DMS153 treated with DMSO at 0.1 percent for 48 hours (cell line): Measurements from ENCODE around the gene LDLRAD4.

Source experiments
- DNase-seq: peaks from one replicate; lab custom pipeline; 2025; ENCODE audit not compliant: unreplicated experiment; lab: John Stamatoyannopoulos, UW

LDLRAD4 gene

DNA sequence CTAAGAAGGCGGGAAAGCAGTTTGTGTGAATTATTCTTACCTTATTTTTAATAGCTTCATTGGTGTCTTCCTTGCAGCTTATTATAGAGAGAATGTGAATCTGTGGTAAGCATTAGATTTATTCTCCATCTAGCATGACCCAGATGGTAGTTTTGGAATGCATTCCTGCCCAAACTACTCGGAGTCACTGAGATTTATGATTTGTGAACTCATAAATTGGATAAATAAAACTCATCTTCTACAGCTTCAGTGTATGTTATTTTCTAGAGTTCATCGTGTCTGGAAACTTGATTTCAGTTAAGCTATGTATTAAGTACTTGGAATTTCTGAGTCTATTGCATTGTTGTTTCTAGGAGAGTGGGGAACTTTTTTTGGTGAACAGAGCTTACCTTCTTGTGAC, 337.3 kb downstream of the LDLRAD4 start:
- no peak for DNase-seq

DNA sequence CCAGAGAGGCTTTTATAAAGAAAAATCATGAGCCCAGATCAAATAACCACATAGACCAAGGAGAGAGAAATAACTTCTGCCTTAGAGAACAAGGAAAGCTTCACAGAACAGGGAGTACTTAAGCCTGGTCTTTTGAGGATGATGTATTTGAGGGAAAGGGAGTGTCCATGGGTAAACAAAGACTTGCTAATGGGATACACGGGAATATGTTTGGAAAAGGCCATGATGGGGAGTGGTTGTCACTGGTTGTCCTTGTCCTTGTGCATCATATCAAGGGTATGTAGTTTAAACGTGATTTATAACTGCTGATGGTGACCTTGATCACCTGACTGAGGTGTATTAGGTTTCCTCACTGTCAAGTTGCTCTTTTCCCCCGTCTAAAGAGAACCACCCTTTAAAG, 337.9 kb downstream of the LDLRAD4 start:
- no peak for DNase-seq

DNA sequence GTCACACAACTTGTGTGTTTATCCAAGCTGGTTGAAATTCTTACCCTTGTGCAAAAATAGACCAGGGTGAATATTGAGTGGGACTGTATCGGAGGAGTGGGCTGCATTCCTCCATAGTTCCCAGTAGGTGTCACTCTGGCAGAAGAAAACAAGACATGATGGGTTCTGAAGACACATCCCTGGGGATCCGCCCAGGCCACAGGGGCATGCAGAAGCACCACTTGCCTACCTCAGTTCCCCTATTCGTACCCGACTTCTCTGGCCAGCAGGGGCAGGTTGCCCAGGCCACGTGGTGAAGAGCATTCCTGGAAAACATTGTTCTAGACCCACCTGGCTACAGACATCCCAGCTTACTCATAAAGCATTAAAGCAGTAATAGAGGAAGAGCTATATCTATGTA, 339.6 kb downstream of the LDLRAD4 start:
- DNase-seq: no peak

DNA sequence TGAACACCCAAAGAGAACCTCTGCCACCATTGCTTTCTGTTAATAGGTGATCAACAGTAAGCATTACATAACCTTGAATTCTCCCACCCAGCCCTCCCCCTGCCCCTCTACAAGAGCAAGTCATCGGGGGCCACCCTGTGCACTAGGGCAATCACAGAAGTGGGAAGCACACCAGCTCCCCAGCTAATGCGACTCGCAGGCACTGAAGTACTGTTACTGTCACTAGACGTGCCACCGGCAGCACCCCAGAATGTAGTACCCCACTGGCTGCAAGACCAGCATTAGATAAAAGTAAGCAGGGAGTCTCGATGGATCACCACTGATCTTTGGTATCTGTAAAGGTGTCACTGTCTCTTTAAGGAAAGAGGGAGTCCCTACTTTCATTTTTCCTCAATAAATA, 340.2 kb downstream of the LDLRAD4 start:
- no peak for DNase-seq

DNA sequence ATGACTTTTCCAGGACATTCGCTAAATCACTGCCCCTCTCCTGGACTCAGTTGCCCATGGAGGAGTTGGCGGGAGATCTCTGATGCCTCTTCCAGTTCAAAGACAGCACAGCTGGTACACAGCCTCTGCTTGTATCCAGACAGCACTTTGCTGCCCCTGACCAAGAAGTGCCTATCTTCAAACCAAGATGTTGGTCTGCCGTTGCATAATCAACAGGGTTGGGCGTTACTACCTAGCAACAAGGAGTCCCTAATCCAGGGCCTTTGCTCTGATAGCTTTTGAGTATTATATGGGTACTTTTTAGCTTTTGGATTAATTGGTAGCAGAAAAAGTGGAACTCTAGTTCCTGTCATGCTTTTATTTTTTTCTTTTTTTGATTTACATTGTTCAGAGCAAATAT, 341.2 kb downstream of the LDLRAD4 start:
- DNase-seq: no peak

DNA sequence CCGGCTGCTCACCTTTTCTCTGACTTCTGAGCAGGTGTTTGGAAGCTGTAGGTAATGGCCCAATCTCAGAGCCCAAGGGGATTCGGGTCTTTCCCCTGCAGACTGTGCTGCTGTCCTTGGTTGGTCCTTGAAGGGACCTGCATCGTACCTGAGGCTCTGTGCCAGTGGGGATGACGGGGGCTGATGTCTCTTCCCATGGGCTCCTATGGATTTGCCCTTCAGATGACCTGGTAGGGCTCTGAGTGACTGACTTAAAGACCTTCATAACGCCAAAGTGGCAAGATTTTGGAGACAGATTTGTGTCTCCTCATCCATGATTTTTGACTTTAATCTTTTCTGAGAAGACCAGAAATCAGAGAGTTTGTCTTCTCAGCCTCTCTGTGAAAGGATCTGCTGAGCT, 341.7 kb downstream of the LDLRAD4 start:
- DNase-seq: no peak

DNA sequence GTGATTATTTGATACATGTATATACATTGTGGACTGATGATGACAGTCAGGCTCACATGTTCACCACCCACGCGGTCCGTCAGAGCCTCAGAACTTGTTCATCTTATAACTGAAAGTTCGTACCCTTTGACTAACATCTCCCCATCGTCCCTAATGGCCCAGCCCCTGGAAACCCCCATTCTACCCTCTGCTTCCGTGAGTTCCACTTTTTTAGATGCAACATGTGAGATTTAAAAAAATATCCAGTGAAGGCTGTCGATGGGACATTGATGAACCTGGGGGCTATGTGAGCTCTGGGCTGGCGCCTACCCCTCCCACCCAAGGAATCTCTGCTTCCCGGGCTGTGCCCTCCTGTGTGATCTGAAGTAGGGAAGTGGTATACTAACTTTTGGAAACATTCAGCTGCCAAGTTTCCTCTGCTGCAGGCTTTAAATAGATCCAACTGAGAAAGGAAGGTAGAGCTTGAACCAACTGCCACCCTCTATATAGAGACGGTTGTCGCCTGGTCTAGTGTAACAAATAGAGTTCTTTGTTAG, 344.0 kb downstream of the LDLRAD4 start:
- no peak for DNase-seq

DNA sequence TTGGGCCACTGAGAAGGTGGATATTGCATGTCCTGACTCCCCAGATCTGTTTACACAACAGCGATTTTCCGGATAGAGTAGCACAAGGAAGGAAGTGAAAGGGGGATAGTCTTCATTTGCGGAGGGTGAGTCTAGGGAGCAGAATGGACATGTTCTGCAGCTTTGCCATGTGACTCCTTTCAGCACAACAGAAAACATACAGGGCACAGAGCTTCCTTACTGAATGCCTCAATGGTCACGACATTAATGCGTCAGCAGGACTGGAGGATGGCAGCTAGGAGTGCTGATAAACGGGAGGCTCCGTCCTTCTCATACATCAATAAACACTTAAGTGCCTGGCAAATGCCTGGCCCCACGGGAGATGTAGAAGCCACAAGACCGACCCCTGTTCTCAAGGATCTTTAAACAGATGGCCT, 344.8 kb downstream of the LDLRAD4 start:
- no peak for DNase-seq

DNA sequence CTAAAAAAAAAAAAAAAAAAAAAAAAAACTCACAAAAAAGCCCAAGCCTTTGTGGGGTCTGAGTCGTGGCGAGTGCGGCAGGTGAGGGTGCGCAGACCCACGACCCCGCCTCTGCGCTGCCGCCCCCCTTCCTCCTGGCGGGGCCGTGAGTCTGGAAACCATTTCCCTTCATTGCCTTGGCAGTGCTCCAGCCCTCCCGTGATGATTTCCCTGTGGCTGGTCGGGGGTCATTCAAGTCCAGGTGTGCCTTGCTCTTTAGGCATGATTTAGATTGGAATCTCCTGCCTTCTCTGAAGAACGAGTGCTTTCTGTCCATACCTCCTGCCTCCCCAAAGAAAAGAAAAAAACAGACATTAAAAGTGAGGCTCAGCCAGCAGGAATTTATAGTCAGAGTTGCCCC, 346.0 kb downstream of the LDLRAD4 start:
- DNase-seq: no peak

DNA sequence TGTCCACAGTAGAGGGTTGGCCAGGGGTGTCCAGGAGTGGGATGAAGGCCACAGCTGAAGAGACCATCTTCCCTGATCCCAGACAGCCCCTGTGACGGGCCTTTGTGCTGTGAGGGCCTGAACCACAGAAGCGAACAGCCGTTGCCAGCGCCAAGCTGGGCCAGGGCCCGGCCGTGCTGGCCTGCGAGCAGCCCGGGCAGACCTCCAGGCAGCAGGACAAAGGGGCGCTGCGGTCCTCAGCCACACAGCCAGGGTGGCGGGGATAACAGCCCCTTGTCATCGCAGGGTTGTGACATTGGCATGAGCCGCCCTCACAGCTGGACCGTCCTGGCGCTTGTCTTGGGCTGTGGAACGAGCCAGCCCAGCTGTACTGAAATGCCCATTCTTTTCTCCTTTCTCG, 346.7 kb downstream of the LDLRAD4 start:
- DNase-seq: no peak

DNA sequence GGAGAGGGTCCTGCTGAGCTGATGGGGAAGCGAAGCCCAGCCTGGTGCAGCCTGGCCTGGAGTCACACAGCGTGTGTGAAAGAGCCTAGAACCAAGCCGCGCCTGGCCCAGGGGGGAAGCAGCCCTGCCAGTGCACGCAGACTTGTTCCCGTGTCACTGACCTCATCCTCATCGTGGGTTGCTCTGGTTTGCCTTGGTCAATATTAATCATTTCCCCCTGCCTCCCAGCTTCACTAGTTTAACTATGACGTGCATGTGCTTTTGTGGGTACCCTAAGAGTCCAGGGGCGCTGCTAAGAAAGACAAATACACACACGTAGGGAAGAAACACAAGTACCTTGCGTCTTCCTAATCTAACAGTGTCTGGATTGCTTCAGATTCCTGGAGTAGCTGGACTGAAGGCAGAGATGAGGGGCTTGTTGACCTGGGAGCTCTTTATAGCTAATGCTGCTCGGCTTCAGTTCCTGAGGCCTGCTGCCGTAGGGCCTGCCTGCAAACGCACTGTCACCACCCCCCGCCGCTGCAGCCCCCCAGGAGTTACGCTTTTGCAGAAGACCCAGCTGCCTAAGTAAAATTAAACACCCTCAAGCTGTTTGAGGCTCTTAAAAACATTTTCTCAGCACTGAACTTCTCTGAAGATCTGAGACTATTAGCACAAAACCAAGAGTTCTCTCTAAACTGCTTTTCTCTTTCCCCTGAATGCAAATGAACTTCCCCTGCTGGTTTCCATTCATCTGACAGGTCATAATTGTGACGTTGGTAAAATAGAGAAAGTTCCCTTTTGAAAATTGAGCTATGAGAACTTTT, 348.6 kb downstream of the LDLRAD4 start:
- DNase-seq: no peak

DNA sequence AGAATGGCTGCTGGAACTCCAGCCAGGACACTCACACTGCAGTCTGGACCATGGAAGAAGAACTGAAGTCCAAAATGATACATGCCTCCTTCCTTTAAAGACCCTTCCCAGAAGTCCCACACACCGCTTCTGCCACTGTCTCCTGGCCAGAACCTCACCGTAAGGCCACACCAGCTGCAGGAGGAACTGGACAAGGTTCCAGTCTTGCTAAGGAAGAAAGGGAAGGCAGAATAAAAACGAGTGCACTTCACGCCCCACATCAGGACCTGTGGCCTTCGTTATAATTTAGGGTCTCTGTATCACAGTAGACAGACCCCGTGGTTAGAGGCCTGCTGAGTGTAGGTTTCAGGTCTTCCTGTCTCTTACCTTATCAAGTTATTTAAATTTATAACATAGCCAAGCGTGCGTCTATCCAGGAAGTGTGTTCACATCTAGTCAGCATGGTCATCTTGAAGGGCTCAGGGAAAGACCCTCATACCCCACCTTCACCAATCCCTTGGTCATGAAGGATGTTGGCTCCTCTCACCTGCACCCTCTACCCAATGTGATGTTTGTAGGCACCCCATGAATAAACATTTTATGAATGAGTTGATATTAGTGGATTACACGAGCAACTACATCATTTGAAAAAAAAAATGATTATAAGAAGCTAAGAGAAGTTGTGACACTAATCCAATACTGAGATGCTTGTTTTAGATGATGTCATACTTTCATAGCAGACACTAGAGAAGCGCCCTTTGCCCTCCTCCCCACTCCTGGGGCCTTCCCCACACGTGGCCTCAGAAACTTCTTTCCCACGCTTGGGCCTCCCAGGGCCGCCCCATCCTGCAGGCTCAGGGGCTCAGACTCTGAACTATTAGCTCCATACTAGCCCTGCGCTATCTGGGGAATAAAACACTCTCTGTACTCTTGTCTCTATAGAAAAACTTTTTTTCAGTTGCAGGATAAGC, 350.2 kb downstream of the LDLRAD4 start:
- DNase-seq: no peak

DNA sequence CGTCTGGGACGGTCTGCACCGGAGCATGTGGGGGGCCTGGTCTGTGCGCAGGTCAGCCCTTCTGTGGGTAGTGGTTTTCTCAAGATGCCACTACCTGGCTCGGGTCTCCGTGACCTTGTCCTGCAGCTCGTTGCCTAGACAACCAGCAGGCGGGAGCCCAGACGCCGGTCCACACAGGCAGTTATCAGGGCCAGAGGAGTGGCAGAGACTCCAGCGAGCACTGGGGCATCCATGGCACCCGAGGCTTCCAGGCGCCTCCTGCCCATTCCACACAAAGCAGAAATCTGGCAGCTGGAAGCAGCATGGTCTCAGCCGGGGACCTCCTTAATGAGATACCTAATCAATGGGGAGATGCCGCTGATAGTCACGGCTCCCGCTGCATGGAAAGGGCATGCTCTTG, 351.7 kb downstream of the LDLRAD4 start:
- DNase-seq: no peak

DNA sequence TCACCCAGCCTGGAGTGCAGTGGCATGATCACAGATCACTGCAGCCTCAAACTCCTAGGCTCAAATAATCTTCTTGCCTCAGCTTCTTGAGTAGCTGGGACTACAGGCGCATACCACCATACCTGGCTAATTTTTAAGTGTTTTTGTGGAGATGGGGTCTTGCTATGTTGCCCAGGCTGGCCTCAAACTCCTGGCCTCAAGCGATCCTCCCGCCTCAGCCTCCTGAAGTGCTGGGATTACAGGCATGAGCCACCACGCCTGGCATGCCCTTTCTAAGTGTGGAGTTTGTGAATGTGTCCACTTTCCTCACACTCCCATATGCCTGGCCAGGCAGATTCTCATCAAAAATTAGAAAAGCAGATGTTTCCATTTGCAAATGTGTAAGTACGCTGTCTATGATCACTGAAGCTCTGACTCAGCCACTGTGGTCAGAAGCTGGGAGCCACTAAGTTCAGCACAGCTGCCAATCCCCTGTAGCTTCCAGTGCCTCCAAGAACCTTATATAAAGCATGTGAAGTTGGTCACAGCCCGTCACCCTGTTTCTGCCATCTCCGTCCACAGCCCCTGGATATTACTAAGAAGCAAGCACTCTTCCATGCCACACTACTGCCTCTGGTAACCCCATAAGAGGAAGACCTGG, 352.4 kb downstream of the LDLRAD4 start:
- DNase-seq: no peak

DNA sequence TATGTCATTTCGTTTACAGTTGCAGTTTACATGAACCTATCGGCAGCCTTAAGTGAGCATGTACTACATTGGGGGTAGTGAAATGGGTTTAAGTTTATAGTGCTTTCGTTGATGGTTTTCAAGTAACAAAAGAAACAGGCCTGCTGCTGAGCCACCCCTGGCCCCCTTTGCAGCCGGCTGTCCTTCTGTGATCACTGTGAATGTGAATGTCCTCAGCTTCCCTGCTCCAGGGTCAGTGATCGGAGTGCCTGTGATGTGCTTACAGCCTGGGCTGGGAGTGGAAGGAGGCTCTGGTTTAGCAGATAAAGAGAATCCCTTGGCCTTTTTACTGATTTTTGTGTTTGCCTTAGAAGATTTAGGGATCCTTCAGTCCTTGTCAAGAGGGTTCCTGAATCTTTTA, 353.6 kb downstream of the LDLRAD4 start:
- DNase-seq: no peak

DNA sequence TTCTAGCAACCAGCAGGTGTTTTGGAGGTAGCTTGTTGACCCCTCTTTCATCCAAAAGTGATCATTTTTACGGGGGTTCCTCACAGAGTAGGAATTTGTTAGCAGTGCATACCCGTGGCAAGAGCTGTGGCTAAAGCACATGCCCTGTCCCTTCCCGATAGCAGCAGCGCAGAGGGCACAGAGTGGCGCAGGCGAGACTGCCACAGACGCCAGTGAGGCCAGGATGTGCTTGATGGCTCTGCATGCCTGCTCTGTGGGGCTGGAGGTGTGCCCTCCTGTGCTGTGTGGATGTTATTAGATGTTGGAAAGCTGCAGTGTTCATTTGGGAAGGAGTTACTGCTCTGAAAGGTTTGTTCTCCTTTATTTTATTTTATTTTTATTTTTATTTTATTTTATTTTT, 354.2 kb downstream of the LDLRAD4 start:
- DNase-seq: no peak

DNA sequence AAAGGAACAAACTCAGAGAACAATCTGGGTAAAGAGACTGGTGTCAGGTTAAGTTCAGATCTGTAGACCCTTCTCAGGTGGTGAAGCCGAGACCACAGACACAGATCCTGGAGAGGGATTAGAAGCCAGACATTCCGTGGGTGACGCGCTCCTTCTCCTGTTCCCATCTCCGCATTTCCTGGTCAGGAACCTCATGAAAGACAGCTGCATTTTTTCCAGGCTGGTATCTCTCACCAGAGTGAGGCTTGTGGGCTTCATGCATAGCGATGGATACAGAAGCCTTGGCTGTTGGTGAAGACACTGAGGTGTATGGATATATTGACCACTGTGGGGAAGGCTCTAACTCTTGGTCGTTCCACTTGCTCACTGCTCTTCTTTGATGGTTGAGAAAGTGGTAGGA, 355.2 kb downstream of the LDLRAD4 start:
- no peak for DNase-seq

DNA sequence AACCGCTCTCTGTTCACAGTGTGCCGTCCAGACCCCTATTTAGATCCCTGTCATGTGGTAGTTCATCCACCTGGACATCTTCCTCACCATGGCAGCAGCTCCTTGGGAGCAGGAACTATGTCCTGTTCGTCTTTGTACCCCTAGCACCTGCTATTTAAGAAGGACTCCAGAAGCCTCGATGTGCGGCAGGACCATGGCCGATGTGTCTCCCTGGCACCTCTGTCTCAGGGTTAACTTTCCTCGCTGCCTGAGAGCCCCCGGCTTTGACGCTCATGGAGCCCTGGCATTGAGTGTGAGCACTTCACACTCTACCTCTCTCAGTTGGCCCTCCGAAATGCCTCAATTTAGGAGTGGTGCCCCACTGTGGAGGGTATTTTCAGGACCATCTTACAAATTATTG, 355.8 kb downstream of the LDLRAD4 start:
- DNase-seq: no peak

DNA sequence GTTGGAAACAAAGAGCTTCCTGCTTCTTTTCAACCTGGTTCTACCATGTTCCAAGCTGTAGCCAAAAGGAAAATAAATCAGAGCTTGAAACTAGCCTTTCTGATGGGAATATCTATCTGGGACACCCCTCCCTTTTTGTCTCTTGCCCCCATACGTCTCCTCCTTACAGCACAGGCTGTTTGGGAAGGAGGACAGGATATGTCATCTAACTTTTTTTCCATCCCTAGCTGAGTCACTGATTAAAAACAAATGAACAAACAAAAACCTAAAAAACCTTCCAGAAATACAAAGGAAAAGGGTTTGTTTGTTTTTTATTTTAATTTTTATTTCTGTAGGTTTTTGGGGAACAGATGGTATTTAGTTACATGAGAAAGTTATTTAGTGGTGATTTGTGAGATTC, 356.2 kb downstream of the LDLRAD4 start:
- DNase-seq: no peak

DNA sequence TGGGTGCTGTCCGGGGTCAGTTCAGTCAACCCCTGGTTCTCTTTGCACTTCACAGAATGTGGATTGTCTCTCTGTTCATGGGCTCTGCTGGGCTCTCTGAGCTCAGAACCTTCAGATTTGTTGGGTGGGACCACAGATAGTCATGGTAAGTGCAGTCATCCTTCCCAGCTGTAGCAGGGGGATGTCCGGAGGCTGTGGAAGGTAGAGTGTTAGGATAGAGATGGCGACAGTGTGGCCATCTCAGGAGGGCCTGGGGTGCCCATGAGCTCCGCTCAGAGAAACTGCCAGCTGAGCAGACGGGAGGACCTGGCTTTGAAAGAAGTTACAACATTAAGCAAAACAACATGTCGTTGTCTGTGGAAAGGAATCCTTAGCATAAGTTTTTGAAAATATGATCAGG, 358.0 kb downstream of the LDLRAD4 start:
- DNase-seq: no peak

DNA sequence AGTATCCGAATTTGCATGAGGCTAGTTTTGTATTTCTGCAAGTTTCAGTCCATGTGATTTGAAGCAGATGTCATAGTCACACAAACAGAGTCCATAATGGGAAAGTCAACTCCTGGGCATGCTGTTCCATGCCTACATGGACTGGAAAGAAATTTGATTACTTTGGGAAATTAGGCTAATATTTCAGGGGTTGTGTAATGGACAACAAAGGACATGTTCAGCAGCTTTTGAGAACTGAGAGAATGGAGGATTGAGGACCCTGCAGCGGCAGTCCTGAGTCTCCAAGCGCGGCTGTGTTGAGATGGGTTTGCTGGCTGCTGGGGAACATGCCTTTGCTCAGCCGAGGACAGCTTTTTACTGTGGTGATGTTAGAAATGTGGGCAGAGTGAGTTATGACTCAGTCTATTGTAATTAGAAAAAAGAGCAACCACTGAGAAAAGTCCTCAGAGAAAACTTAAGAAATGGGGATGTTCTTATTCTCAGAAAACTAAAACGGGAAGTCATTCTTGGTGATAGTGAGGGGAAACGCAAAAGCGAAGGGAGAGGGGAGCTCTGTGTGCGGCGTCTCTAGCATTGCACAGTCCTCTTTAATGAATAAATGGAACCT, 358.6 kb downstream of the LDLRAD4 start:
- DNase-seq: no peak
